Erythroblast (primary cell): Measurements from ENCODE around the gene RNF141.

ENCODE experiments used
- GATA1 ChIP-seq: IDR thresholded peaks from 2 replicates; pipeline ENCODE4 v1.6.1; 2011; ENCODE audit warnings: low read depth, mild to moderate bottlenecking, control low read depth, low read length, moderate library complexity
- POLR2A ChIP-seq: IDR thresholded peaks from 2 replicates; pipeline ENCODE4 v1.6.1; 2011; ENCODE audit warnings: mild to moderate bottlenecking, low read length

- TF ChIP-seq POLR2A (no peak), GATA1 (no peak)
Observed at GRCh38 chr11:10498022-10498400, 43.0 kb downstream of the RNF141 start.
